ENCODE data around the gene MTAP.

DNA sequence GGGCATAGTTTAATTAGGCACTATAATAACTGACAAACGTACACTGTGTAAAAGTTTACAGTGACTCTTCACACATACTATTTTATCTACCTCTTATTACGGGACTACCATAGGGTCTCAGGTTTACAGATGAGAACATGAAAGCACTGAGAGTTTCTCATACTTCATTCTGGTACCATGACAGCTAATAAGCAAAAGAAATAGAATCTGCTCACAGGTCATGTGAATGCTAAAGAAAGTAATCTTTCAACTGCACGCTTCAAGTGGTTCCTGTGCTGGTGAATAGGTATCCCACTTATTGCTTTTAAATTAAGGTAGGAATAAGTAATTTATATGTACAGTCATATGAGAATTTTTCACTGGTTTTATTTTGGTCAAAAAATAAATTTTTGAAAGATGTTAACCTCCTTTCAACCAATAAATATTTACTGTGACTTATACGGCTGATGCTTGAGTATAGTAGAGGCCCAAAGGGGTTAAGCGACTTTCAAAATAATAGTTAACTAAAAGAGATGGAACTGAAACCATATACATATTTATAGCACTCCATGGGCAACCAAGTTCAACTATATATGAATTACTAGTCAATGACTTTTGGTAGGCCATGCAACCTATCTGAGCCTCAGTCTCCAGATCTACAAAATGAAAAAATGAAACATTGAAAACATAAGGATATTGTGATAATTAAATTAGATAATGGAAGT lies 183.7 kb downstream of the MTAP start:
- no peak for TF ChIP-seq POLR2A (IDR thresholded peaks at IDR 0.05)
- no peak for TF ChIP-seq CTCF (IDR thresholded peaks at IDR 0.05 in 8 of 11, conservative IDR thresholded peaks at IDR 0.05 in 3 of 11)
- no peak for TF ChIP-seq POLR2AphosphoS5 (IDR thresholded peaks at IDR 0.05)
